Liver (tissue), 9 donors: Measurements from ENCODE around the gene BNIP1. TPM values are rescaled to one million over a fixed set of nuclear protein-coding genes. Genes with fewer than 3 reads are reported as not detected.

Experiments used
- DNase-seq: peaks from one replicate; pipeline ENCODE4 v3.0.0-alpha.2; 2017; ENCODE audit warnings: low spot score
- H3K27ac ChIP-seq, 2 donors: one replicate each; pipeline ENCODE4 v1.7.0; 2013; ENCODE audit warnings: inconsistent platforms in 2 of 2, low read length in 2 of 2, control low read depth in 1 of 2, low read depth in 1 of 2, mild to moderate bottlenecking in 1 of 2
- H3K27me3 ChIP-seq, 4 donors: one replicate each; pipeline versions ENCODE4 v1.6.1 to v1.7.0; 2013; ENCODE audit warnings: low read length in 3 of 4, inconsistent platforms in 1 of 4, mild to moderate bottlenecking in 1 of 4, moderate library complexity in 1 of 4; ENCODE audit not compliant: control insufficient read depth in 4 of 4, insufficient read depth in 4 of 4
- H3K36me3 ChIP-seq, 4 donors: one replicate each; pipeline versions ENCODE4 v1.6.1 to v1.7.0; 2013; ENCODE audit warnings: low read length in 3 of 4, mild to moderate bottlenecking in 3 of 4, low read depth in 1 of 4, moderate library complexity in 1 of 4; ENCODE audit not compliant: control insufficient read depth in 4 of 4, insufficient read depth in 3 of 4
- H3K4me1 ChIP-seq, 4 donors: one replicate each; pipeline versions ENCODE4 v1.6.1 to v1.7.0; 2013; ENCODE audit warnings: low read length in 3 of 4, mild to moderate bottlenecking in 3 of 4, moderate library complexity in 1 of 4; ENCODE audit not compliant: control insufficient read depth in 4 of 4, insufficient read depth in 4 of 4
- H3K4me3 ChIP-seq, 3 donors: one replicate each; pipeline versions ENCODE4 v1.6.1 to v1.7.0; 2013; ENCODE audit warnings: low read length in 3 of 3, control low read depth in 1 of 3, low read depth in 1 of 3, mild to moderate bottlenecking in 1 of 3
- H3K9ac ChIP-seq, 2 donors: one replicate each; pipeline ENCODE4 v1.7.0; 2013; ENCODE audit warnings: low read length in 2 of 2, mild to moderate bottlenecking in 2 of 2, moderate library complexity in 2 of 2, control low read depth in 1 of 2, low read depth in 1 of 2
- H3K9me3 ChIP-seq, 4 donors: one replicate each; pipeline versions ENCODE4 v1.6.1 to v1.7.0; 2013; ENCODE audit warnings: low read length in 3 of 4; ENCODE audit not compliant: control insufficient read depth in 4 of 4
- FOXA2 ChIP-seq: IDR thresholded peaks from 2 replicates; pipeline ENCODE4 v1.6.1; 2016; ENCODE audit warnings: antibody characterized with exemption
- GABPA ChIP-seq, 2 donors: IDR thresholded peaks in 1 of 2; conservative IDR thresholded peaks in 1 of 2; 2 replicates each; pipeline ENCODE4 v1.6.1; 2016; ENCODE audit warnings: antibody characterized with exemption in 2 of 2, mild to moderate bottlenecking in 1 of 2, moderate library complexity in 1 of 2
- HNF4A ChIP-seq, 2 donors: conservative IDR thresholded peaks; 2 replicates each; pipeline ENCODE4 v1.6.1; 2016; ENCODE audit warnings: antibody characterized with exemption in 2 of 2, mild to moderate bottlenecking in 2 of 2
- HNF4G ChIP-seq: IDR thresholded peaks from 2 replicates; pipeline ENCODE4 v1.6.1; 2016; ENCODE audit warnings: antibody characterized with exemption
- JUND ChIP-seq, 2 donors: IDR thresholded peaks; 2 replicates each; pipeline ENCODE4 v1.6.1; 2016; ENCODE audit warnings: antibody characterized with exemption in 2 of 2
- NR2F2 ChIP-seq: IDR thresholded peaks from 2 replicates; pipeline ENCODE4 v1.6.1; 2016; ENCODE audit warnings: antibody characterized with exemption
- RAD21 ChIP-seq, 2 donors: IDR thresholded peaks; 2 replicates each; pipeline ENCODE4 v1.6.1; 2016; ENCODE audit warnings: antibody characterized with exemption in 2 of 2, mild to moderate bottlenecking in 2 of 2
- RXRA ChIP-seq, 2 donors: IDR thresholded peaks; 2 replicates each; pipeline ENCODE4 v1.6.1; 2017 to 2018; ENCODE audit warnings: antibody characterized with exemption in 2 of 2, mild to moderate bottlenecking in 1 of 2
- TAF1 ChIP-seq: conservative IDR thresholded peaks from 2 replicates; pipeline ENCODE4 v1.6.1; 2016; ENCODE audit warnings: antibody characterized with exemption, mild to moderate bottlenecking
- YY1 ChIP-seq: IDR thresholded peaks from 2 replicates; pipeline ENCODE4 v1.6.1; 2016; ENCODE audit warnings: antibody characterized with exemption, mild to moderate bottlenecking
- ZBTB33 ChIP-seq: IDR thresholded peaks from 2 replicates; pipeline ENCODE4 v1.6.1; 2016; ENCODE audit warnings: antibody characterized with exemption
- WGBS: extraction: QIAGEN DNeasy Blood & Tissue Kit; methylation state at CpG from one replicate; pipeline ENCODE4 v1.1.7; 2013; 5-methylcytosine and 5-hydroxymethylcytosine counted together
- polyA plus RNA-seq, 2 donors: library from polyadenylated mRNA; stranded (reverse) in 1 of 2; unstranded in 1 of 2; fragments of 200-250 nt in 1 of 2; fragments of >200 nt in 1 of 2; fragmentation: Nextera tagmentation in 1 of 2; extraction: Ambion mirVana in 1 of 2; gene quantifications; one replicate each; pipeline versions ENCODE4 v1.2.1 to v1.2.3, GENCODE V29; 2013 to 2015
- total RNA-seq, 2 donors: library from RNA; depleted of rRNA; stranded (reverse); fragments of >200 nt; gene quantifications; one replicate each; pipeline ENCODE4 v1.2.3, GENCODE V29; 2014
- TF ChIP-seq, protein P1 (sequence below): IDR thresholded peaks from 2 replicates; pipeline ENCODE4 v1.6.1; 2016; ENCODE audit warnings: antibody characterized with exemption
- TF ChIP-seq, protein P2 (sequence below): fragments of 150-350 bp; IDR thresholded peaks from 2 replicates; pipeline ENCODE4 v1.5.1; 2017; ENCODE audit warnings: improper control_type of control experiment, low read depth, low read length; ENCODE audit not compliant: missing input control
- TF ChIP-seq, protein P3 (sequence below): IDR thresholded peaks from 2 replicates; pipeline ENCODE4 v1.6.1; 2016; ENCODE audit warnings: antibody characterized with exemption, mild to moderate bottlenecking
- donor health status: healthy.
- donor health status: healthy.
- donor health status: healthy.
- donor health status: healthy.
- donor health status: healthy.

Gene BNIP1
- total and polyA plus RNA-seq, 4 donors: 4.8 to 6.9 (median 5.3) TPM

GRCh38 chr5:173201636-173202265 is 57.4 kb downstream of the BNIP1 start:
- Histone ChIP-seq H3K4me1 (no peaks in the 10 kb centered on the region), H3K9me3 (peaks cover 3 to 13% (median 6%) of the 10 kb centered on the region in 4 donors), H3K27me3 (no peaks in the 10 kb centered on the region), H3K36me3 (no peaks in the 10 kb centered on the region), H3K9ac (no peak overlapping the region), H3K4me3 (no peak overlapping the region), H3K27ac (no peak overlapping the region)
- no peak for DNase-seq
- TF ChIP-seq RXRA (IDR thresholded peaks at IDR 0.05) (no peak), JUND (IDR thresholded peaks at IDR 0.05) (no peak), YY1 (no peak)
- TF ChIP-seq, protein P1, sequence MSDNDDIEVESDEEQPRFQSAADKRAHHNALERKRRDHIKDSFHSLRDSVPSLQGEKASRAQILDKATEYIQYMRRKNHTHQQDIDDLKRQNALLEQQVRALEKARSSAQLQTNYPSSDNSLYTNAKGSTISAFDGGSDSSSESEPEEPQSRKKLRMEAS: no peak
- WGBS: 78% methylated on average over 13 of the region's 13 CpGs

DNA sequence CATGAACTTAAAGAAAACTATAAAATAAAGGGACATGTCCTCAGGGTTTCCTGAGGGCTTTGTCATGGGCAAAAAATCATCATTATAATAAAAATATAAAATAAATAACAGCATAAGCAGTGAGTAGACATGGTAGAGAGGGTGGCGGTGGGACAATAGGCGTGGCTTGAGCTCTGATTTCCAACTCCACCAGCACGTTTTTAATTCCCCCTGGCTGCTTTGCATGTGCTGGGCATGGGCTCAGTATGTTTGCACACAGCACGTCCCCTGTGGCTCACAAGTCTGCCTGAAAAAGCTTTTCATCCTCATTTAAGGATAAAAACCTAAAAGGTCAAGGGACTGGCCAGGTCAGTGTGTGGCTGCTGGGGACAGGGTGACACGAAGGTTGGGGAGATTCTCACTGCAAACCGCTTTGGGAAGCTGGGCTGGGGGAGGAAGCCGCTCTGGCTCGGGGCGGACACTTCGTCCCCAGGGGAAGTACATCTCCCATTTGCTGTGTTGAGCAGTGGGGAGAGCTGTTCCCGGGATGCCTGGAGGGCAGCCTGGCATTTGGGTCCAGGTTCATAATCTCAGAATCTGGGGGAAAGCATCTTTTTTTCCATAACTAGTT is 58.0 kb downstream of the BNIP1 start:
- 18% methylated on average over 11 of the region's 11 CpGs for WGBS
- Histone ChIP-seq H3K9ac (no peak overlapping the region), H3K4me3 (no peak overlapping the region), H3K9me3 (peaks cover 3 to 13% (median 6%) of the 10 kb centered on the region in 4 donors), H3K27me3 (no peaks in the 10 kb centered on the region), H3K27ac (no peak overlapping the region), H3K36me3 (no peaks in the 10 kb centered on the region), H3K4me1 (no peaks in the 10 kb centered on the region)
- DNase-seq: no peak
- TF ChIP-seq HNF4G (no peak), JUND (IDR thresholded peaks at IDR 0.05) (no peak), HNF4A (conservative IDR thresholded peaks at IDR 0.05) (no peak), NR2F2 (no peak)

- no peak overlapping the region for H3K4me3 ChIP-seq
- H3K4me1 ChIP-seq: no peaks in the 10 kb centered on the region
- no peak overlapping the region for H3K27ac ChIP-seq
- TF ChIP-seq YY1 (no peak), TAF1 (no peak), HNF4A (conservative IDR thresholded peaks at IDR 0.05) (no peak), JUND (IDR thresholded peaks at IDR 0.05) (no peak), GABPA (IDR thresholded peaks at IDR 0.05 in 1 of 2, conservative IDR thresholded peaks at IDR 0.05 in 1 of 2) (no peak), FOXA2 (no peak), RAD21 (IDR thresholded peaks at IDR 0.05) (peak; percentile 76 to 84), ZBTB33 (no peak), RXRA (IDR thresholded peaks at IDR 0.05) (no peak)
- TF ChIP-seq, protein P1: no peak
- TF ChIP-seq, protein P2, sequence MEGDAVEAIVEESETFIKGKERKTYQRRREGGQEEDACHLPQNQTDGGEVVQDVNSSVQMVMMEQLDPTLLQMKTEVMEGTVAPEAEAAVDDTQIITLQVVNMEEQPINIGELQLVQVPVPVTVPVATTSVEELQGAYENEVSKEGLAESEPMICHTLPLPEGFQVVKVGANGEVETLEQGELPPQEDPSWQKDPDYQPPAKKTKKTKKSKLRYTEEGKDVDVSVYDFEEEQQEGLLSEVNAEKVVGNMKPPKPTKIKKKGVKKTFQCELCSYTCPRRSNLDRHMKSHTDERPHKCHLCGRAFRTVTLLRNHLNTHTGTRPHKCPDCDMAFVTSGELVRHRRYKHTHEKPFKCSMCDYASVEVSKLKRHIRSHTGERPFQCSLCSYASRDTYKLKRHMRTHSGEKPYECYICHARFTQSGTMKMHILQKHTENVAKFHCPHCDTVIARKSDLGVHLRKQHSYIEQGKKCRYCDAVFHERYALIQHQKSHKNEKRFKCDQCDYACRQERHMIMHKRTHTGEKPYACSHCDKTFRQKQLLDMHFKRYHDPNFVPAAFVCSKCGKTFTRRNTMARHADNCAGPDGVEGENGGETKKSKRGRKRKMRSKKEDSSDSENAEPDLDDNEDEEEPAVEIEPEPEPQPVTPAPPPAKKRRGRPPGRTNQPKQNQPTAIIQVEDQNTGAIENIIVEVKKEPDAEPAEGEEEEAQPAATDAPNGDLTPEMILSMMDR: peak; percentile 64
- TF ChIP-seq, protein P3, sequence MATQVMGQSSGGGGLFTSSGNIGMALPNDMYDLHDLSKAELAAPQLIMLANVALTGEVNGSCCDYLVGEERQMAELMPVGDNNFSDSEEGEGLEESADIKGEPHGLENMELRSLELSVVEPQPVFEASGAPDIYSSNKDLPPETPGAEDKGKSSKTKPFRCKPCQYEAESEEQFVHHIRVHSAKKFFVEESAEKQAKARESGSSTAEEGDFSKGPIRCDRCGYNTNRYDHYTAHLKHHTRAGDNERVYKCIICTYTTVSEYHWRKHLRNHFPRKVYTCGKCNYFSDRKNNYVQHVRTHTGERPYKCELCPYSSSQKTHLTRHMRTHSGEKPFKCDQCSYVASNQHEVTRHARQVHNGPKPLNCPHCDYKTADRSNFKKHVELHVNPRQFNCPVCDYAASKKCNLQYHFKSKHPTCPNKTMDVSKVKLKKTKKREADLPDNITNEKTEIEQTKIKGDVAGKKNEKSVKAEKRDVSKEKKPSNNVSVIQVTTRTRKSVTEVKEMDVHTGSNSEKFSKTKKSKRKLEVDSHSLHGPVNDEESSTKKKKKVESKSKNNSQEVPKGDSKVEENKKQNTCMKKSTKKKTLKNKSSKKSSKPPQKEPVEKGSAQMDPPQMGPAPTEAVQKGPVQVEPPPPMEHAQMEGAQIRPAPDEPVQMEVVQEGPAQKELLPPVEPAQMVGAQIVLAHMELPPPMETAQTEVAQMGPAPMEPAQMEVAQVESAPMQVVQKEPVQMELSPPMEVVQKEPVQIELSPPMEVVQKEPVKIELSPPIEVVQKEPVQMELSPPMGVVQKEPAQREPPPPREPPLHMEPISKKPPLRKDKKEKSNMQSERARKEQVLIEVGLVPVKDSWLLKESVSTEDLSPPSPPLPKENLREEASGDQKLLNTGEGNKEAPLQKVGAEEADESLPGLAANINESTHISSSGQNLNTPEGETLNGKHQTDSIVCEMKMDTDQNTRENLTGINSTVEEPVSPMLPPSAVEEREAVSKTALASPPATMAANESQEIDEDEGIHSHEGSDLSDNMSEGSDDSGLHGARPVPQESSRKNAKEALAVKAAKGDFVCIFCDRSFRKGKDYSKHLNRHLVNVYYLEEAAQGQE: no peak
- peaks cover 2 to 12% (median 5%) of the 10 kb centered on the region in 4 donors for H3K9me3 ChIP-seq
- H3K9ac ChIP-seq: no peak overlapping the region
- H3K36me3 ChIP-seq: no peaks in the 10 kb centered on the region
- no peak for DNase-seq
- 82% methylated on average over 6 of the region's 6 CpGs for WGBS
- no peaks in the 10 kb centered on the region for H3K27me3 ChIP-seq
Observed at GRCh38 chr5:173204185-173204979, 60.1 kb downstream of the BNIP1 start.
